D721Med (cell line): Measurements from ENCODE around the gene UBE2N.

Experiments
- DNase-seq: peaks from one replicate; pipeline ENCODE4 v3.0.0; 2011; ENCODE audit warnings: low spot score; ENCODE audit not compliant: insufficient read length
- FAIRE-seq: peaks from 2 replicates; lab custom pipeline; 2011; peaks lifted over from hg19 to GRCh38; lab: Jason Lieb, UNC
- TF ChIP-seq, protein P1 (sequence below): IDR thresholded peaks from 2 replicates; pipeline ENCODE4 v1.5.1; 2012; ENCODE audit warnings: mild to moderate bottlenecking, control low read depth; ENCODE audit not compliant: insufficient read depth; ENCODE audit errors: missing control alignments

UBE2N gene

DNA sequence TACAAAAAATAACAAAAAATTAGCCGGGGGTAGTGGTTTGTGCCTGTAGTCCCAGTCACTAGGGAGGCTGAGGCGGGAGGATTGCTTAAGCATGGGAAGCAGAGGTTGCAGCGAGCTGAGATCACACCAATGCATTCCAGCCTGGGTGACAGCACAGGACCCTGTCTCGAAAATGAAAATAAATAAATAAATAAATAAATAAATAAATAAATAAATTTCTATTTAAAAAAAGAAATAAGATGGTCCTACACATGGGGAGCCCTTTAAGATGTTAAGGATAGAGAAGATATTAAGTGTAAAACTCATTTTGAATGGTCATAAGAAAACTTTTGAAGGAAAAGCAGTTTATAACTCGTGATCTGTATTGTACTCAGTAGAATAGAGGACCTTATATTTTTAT lies 17.4 kb upstream of the UBE2N start:
- TF ChIP-seq, protein P1, sequence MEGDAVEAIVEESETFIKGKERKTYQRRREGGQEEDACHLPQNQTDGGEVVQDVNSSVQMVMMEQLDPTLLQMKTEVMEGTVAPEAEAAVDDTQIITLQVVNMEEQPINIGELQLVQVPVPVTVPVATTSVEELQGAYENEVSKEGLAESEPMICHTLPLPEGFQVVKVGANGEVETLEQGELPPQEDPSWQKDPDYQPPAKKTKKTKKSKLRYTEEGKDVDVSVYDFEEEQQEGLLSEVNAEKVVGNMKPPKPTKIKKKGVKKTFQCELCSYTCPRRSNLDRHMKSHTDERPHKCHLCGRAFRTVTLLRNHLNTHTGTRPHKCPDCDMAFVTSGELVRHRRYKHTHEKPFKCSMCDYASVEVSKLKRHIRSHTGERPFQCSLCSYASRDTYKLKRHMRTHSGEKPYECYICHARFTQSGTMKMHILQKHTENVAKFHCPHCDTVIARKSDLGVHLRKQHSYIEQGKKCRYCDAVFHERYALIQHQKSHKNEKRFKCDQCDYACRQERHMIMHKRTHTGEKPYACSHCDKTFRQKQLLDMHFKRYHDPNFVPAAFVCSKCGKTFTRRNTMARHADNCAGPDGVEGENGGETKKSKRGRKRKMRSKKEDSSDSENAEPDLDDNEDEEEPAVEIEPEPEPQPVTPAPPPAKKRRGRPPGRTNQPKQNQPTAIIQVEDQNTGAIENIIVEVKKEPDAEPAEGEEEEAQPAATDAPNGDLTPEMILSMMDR = no peak
- FAIRE-seq (no peak), DNase-seq (no peak)

DNA sequence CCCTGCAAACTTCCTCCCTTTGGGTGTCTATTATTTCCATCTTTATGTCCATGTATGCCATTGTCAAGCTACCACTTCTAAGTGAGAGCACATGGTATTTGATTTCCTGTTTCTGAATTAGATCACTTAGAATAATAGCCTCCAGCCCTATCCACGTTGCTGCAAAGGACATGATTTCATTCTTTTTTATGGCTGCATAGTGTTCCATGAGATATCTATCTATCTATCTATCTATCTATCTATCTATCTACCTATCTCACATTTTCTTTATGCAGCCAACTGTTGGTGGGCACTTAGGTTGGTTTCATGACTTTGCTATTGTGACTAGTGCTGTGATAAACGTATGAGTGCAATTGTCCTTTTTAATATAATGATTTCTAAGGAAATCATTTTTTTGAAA lies 14.3 kb upstream of the UBE2N start:
- FAIRE-seq (no peak), DNase-seq (no peak)
- TF ChIP-seq, protein P1 = no peak

DNA sequence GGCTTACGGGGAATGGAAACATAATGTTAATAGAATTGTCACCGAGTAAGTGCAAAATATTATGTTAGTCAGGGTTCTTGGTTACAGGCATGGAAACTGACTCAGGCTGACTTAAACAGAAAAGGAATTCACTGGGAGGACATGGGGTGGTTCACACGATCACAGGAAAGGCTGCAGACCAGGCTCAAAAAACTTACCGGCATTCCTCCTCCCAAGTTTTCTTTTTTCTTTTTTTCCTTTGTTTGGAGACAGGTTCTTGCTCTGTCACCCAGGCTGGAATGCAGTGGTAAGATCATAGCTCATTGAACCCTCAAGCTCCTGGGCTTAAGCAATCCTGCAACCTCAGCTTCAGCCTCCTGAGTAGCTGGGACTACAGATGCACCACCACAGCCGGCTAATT lies 11.9 kb upstream of the UBE2N start:
- TF ChIP-seq, protein P1 = no peak
- no peak for DNase-seq
- no peak for FAIRE-seq

DNA sequence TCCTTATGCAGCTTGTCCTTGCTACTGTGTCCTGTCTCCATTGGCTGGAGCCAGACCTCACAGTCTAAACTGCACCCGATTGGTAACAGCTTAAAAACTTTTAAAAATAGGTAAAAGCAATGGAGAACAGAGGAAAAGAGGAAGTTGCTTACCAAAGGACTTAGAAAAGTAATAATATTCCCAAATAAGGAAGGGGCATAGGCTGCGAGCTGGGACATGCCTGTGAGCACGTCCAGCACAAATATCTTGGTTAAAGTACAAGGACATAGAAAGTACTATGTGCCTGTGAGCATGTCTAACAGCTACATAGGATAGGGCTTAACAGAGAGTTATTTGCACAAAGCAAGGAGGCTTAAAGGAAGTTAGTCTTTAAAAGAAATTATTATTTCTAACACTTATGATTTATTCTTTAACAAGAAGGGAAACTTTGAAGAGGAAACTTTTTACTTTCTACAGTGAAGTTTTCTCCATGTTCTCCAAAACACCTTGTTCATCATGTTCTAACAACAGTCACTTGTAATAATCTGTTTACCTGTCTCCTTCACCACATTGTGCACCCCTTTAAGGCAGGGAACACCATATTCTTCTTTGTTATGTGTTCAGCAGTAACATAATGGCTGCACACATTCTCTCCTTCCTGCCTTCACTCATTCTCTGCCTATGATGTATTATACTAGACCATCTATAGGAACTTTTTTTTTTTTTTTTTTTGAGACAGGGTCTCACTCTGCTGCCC lies 9.8 kb upstream of the UBE2N start:
- FAIRE-seq = no peak
- no peak for DNase-seq
- TF ChIP-seq, protein P1 = no peak

DNA sequence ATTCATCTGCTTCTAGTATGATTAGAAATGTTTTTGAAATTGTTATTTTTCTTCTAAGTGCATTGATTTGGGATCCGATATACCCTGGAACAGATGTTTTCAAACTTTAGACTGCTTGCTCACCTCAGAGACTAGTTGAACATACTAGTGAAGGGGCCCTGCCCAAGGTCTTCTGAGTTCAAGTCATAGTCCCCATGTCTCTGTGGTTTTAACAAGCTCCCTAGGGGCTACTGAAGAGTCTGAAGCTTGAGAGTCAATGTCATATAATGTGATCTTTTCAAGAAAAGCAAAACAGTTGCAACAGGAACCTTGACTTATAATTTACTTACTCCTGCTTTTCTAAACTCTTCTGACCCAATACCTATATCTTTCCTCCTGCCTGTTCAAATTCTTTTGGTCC lies 7.5 kb upstream of the UBE2N start:
- no peak for FAIRE-seq
- DNase-seq = no peak
- TF ChIP-seq, protein P1 = no peak

DNA sequence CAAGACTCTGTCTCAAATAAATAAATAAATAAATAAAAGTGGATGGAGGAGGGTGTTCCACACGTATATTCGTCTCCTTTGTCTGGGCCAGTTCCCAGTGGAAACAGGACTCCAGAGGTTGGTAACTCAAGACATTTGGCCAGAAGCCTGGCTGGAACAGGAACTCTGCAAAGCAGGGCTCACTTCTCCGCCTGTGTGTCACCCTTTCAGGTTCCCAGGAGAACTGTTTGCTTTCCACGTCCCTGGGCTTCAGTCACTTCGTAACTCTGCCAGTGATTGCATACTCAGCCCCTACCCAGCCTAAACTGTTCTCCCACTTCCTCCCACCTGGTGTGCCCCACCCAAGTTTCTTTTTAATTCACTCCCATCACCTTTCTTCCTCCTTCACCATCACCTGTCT lies 7.0 kb upstream of the UBE2N start:
- DNase-seq (no peak), FAIRE-seq (no peak)
- TF ChIP-seq, protein P1 = no peak

DNA sequence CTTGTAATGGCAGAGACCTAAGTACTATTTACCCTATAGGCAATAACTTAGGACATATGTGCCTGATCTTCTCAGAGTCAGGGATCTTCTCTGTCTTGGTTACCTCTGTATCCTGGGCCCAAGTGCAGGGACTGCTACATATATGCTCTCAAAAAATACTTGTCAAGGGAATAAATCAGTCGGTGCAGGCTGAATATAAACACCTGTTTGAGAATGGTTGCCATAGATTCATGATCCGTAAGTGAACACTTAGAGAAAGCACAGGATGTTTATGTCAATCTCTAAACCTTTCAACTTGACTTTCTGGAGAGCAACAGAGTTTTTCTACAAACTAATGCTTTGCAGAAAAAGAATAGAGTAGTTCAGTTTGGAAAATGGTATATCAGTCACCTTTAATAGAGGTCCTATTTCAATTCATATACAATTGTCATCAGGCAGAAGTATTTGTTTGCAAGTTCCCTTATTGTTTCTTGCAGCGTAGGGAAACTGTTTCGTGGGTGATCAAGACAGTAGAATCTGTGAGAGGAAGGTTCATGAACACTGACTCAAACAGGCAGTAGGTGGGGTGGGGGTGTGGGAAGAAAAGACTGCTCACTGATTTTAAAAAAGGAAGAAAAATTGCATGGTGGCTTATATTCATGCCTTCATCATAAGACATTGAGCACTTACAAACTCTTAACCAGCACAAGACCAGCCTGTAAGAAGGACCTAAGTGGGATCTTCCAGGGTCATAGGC lies 6.0 kb upstream of the UBE2N start:
- FAIRE-seq (no peak), DNase-seq (no peak)
- TF ChIP-seq, protein P1 = no peak
